ENCODE data around the gene SEMA3F.
"Not testable (repeated sequence)": the region's sequence is repeated elsewhere in the genome, so short reads cannot be mapped to it uniquely, and the experiment has no call there.

The SEMA3F gene

GRCh38 chr3:50193746-50194127 lies 38.6 kb downstream of the SEMA3F start:
- no peak for DNase-seq (ENCODE audit: low read depth in 2 of 2)

GRCh38 chr3:50194128-50194902 lies 39.2 kb downstream of the SEMA3F start:
- peak; percentile 80 to 93 for DNase-seq (ENCODE audit: low read depth in 2 of 2)

GRCh38 chr3:50194903-50195500 lies 39.9 kb downstream of the SEMA3F start:
- peak in 1 of 2 donors; percentile 23 for DNase-seq (ENCODE audit: low read depth in 2 of 2)

- no peak for DNase-seq (ENCODE audit: low read depth in 2 of 2)
Measured at GRCh38 chr3:50195501-50196252, 40.6 kb downstream of the SEMA3F start.

- DNase-seq (ENCODE audit: low read depth in 2 of 2): no peak
Measured at GRCh38 chr3:50196253-50196801, 41.2 kb downstream of the SEMA3F start.

GRCh38 chr3:50201573-50202315 lies 46.6 kb downstream of the SEMA3F start:
- no peak for DNase-seq (ENCODE audit: low read depth in 2 of 2)

GRCh38 chr3:50202353-50203112 lies 47.4 kb downstream of the SEMA3F start:
- no peak for DNase-seq (ENCODE audit: low read depth in 2 of 2)

- DNase-seq (ENCODE audit: low read depth in 2 of 2): no peak
Measured at GRCh38 chr3:50203113-50203808, 48.1 kb downstream of the SEMA3F start.

- DNase-seq (ENCODE audit: low read depth in 2 of 2): no peak
Measured at GRCh38 chr3:50203809-50204803, 49.0 kb downstream of the SEMA3F start.

- DNase-seq (ENCODE audit: low read depth in 2 of 2): no peak
Measured at GRCh38 chr3:50204804-50205412, 49.8 kb downstream of the SEMA3F start, which contains the start of gene SLC38A3. SLC38A3 (plus strand) TSS chr3:50205271; CDS start chr3:50214200, 8,929 bp downstream.

GRCh38 chr3:50205413-50206276 lies 50.5 kb downstream of the SEMA3F start:
- DNase-seq (ENCODE audit: low read depth in 2 of 2): peak in 1 of 2 donors; percentile 27

GRCh38 chr3:50207359-50208042 lies 52.4 kb downstream of the SEMA3F start:
- DNase-seq (ENCODE audit: low read depth in 2 of 2): no peak

- DNase-seq (ENCODE audit: low read depth in 2 of 2): no peak
Measured at GRCh38 chr3:50208677-50209344, 53.7 kb downstream of the SEMA3F start.

GRCh38 chr3:50210176-50210509 lies 55.0 kb downstream of the SEMA3F start:
- no peak for DNase-seq (ENCODE audit: low read depth in 2 of 2)

GRCh38 chr3:50210510-50211367 lies 55.6 kb downstream of the SEMA3F start:
- DNase-seq (ENCODE audit: low read depth in 2 of 2): no peak

- not testable (repeated sequence) for DNase-seq (ENCODE audit: low read depth in 2 of 2)
Measured at GRCh38 chr3:50211368-50211717, 56.2 kb downstream of the SEMA3F start.
